Activated CD8-positive, alpha-beta T cell treated with anti-CD3 and anti-CD28 coated beads for 36 hours (primary cell): ENCODE data around the gene ATP6V1F. TPM values are rescaled to one million over a fixed set of nuclear protein-coding genes. Genes with fewer than 3 reads are reported as not detected.
A peak's percentile ranks its signal among the peaks of the same experiment; 100 is the strongest.

Experiments
- ATAC-seq: fragments of 200-7000 bp; cut with Tn5 transposase; one replicate; pipeline ENCODE4 v1.10.0; 2021; ENCODE audit warnings: mild to moderate bottlenecking, moderate library complexity
- CTCF ChIA-PET: fragments of 350-600 bp; sonication (Branson Sonifier 250); formaldehyde crosslinking; loops from one replicate; lab custom pipeline; 2021; ENCODE audit warnings: antibody characterized with exemption; lab: Charles Lee
- POLR2A ChIA-PET: fragments of 350-600 bp; sonication (Branson Sonifier 250); formaldehyde crosslinking; loops from one replicate; lab custom pipeline; 2021; ENCODE audit warnings: antibody characterized with exemption; lab: Charles Lee
- DNase-seq: peaks from one replicate; pipeline ENCODE4 v3.0.0-alpha.2; 2020
- H3K27ac Mint-ChIP-seq: one replicate; pipeline ENCODE4 v1.8.0; 2021; ENCODE audit warnings: mild to moderate bottlenecking, mixed read lengths
- H3K27me3 Mint-ChIP-seq: one replicate; pipeline ENCODE4 v1.8.0; 2021; ENCODE audit warnings: mixed read lengths
- H3K36me3 Mint-ChIP-seq: one replicate; pipeline ENCODE4 v1.8.0; 2021; ENCODE audit warnings: low read depth, mixed read lengths
- H3K4me1 Mint-ChIP-seq: one replicate; pipeline ENCODE4 v1.8.0; 2021; ENCODE audit warnings: low read depth, mixed read lengths
- H3K4me3 Mint-ChIP-seq: one replicate; pipeline ENCODE4 v1.8.0; 2021; ENCODE audit warnings: mild to moderate bottlenecking, moderate library complexity, mixed read lengths
- H3K9me3 Mint-ChIP-seq: one replicate; pipeline ENCODE4 v1.8.0; 2021; ENCODE audit warnings: mixed read lengths
- intact Hi-C: fragments of 100-400 bp; cut with micrococcal nuclease; formaldehyde crosslinking; loops from one replicate; pipeline ENCODE4 v1.10.0; 2022
- total RNA-seq, 2 experiments: library from RNA; stranded (reverse); gene quantifications; one replicate each; pipeline ENCODE4 v1.2.3, GENCODE V29; 2021
- TF ChIP-seq, protein P1 (sequence below): fragments of 200-600 bp; IDR thresholded peaks from one replicate; pipeline ENCODE4 v1.8.0; 2022; ENCODE audit warnings: antibody characterized with exemption, mild to moderate bottlenecking

ATP6V1F gene
- total RNA-seq, 2 experiments from 2014 or later = 109 to 113 TPM

DNA sequence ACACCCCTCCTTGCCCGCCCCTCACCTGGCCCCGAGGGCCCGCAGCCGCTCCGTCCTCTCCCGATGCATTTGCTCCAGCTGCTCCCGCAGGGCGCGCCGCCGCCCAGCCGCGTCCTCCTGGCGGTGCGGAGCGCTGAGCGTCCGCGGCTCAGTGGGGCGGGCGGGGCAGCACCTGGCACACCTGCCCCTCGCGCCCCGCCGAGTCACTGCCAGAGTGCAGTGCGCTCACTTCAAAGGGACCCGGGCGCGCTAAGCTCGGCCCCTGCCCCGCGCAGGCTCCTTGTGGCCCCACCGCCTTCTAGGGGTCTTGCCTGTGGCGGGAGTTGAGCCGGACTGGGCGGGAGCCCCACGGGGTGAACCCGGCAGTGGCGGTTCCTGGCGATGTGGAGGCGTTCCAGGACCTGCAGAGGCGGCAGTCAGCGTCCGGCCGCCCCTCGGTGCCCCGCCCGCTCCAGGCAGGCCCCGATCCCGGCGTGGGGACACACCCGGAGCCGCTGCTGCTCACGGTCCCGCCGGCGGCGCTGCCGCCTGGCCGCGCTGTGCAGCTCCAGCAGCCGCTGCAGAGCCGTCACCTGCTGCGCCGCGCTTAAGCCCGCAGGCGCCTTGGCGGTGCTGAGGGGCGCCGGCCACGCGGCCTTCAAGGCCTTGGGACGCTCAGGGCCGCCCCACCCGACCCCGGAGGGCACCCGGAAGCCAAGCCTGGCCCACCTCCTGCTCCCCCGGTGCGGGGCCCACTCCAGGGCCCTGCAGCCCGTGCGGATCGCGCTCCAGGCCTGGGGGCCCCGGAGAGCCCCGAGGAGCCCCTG lies 6.7 kb downstream of the ATP6V1F start:
- peaks cover 16% of the 10 kb centered on the region for H3K4me1 Mint-ChIP-seq
- POLR2A ChIA-PET = interaction anchor here (0.5 to 1.6 kb wide), 9 partner anchors 12 to 131 kb away, joined by 3 to 4 read pairs (median 3); no protein-coding TSS in a partner anchor
- peak overlapping the region; percentile 50 for H3K4me3 Mint-ChIP-seq
- no peak overlapping the region for H3K27ac Mint-ChIP-seq
- TF ChIP-seq, protein P1, sequence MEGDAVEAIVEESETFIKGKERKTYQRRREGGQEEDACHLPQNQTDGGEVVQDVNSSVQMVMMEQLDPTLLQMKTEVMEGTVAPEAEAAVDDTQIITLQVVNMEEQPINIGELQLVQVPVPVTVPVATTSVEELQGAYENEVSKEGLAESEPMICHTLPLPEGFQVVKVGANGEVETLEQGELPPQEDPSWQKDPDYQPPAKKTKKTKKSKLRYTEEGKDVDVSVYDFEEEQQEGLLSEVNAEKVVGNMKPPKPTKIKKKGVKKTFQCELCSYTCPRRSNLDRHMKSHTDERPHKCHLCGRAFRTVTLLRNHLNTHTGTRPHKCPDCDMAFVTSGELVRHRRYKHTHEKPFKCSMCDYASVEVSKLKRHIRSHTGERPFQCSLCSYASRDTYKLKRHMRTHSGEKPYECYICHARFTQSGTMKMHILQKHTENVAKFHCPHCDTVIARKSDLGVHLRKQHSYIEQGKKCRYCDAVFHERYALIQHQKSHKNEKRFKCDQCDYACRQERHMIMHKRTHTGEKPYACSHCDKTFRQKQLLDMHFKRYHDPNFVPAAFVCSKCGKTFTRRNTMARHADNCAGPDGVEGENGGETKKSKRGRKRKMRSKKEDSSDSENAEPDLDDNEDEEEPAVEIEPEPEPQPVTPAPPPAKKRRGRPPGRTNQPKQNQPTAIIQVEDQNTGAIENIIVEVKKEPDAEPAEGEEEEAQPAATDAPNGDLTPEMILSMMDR = no peak
- DNase-seq (peak; percentile 52), ATAC-seq (peak; percentile 85)
- intact Hi-C loops = no loop called here
- peaks cover 3% of the 10 kb centered on the region for H3K27me3 Mint-ChIP-seq
- peaks cover 8% of the 10 kb centered on the region for H3K36me3 Mint-ChIP-seq
- CTCF ChIA-PET = interaction anchor here (1.0 to 3.3 kb wide), 6 partner anchors 10 to 223 kb away, joined by 3 to 26 read pairs (median 3); no protein-coding TSS in a partner anchor
- no peaks in the 10 kb centered on the region for H3K9me3 Mint-ChIP-seq

DNA sequence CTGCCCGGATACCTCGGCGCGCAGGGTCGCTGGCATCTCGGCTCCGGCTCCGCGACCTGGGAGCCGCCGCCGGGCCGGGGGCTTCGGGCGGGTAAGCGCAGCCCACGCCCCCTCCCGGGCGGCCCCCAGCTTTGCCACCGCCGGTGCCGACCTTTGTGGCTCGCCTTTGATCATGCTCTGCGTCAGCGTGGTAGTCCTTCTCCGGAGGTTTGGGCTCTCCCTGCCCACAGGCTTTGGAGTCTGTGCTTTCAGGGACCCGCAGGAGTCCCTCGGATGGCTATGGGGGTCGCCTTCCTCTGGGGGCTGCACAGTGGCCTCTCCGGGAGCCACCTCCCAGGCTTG lies 7.3 kb downstream of the ATP6V1F start:
- ATAC-seq = peak; percentile 58
- Mint-ChIP-seq H3K27me3 (peaks cover 3% of the 10 kb centered on the region), H3K9me3 (no peaks in the 10 kb centered on the region), H3K36me3 (peaks cover 7% of the 10 kb centered on the region), H3K4me1 (peaks cover 12% of the 10 kb centered on the region), H3K27ac (no peak overlapping the region), H3K4me3 (peak overlapping the region; percentile 59)
- peak; percentile 46 for DNase-seq
- CTCF ChIA-PET = interaction anchor here (1.1 to 3.3 kb wide), 4 partner anchors 13 to 85 kb away, joined by 3 to 26 read pairs (median 12); no protein-coding TSS in a partner anchor
- TF ChIP-seq, protein P1 = no peak
- intact Hi-C loops = loop anchor here (10.0 kb wide), 1 partner anchor 255 kb away; no protein-coding TSS in a partner anchor
- POLR2A ChIA-PET = interaction anchor here (1.0 kb wide), 2 partner anchors 11 to 37 kb away, joined by 3 to 4 read pairs; no protein-coding TSS in a partner anchor

DNA sequence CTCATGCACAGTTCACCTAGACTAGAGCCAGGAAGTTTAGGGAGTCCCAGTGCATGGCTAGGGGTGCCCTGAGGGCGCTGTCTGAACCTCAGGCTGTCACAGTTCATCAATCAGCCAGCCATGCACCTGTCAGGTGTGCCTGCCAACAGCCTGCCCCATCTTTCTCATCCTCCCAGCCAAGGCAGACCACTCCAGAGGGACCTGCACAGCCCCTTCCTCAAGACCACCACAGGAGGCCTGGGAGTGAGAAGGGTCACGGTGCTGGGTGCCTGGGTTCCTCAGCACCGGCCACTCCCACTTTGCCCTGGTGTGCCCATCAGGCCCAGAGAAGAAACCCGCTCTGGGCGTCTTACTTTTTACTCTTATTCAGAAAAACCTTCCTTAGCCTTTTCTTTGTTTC lies 8.4 kb downstream of the ATP6V1F start:
- peaks cover 3% of the 10 kb centered on the region for H3K27me3 Mint-ChIP-seq
- no peak overlapping the region for H3K27ac Mint-ChIP-seq
- ChIA-PET CTCF (interaction anchor here (1.0 to 3.3 kb wide), 2 partner anchors 12 to 37 kb away, joined by 3 to 20 read pairs; no protein-coding TSS in a partner anchor), POLR2A (no interaction called here)
- no peaks in the 10 kb centered on the region for H3K9me3 Mint-ChIP-seq
- intact Hi-C loops = loop anchor here (10.0 kb wide), 1 partner anchor 256 kb away; no protein-coding TSS in a partner anchor
- peaks cover 6% of the 10 kb centered on the region for H3K4me1 Mint-ChIP-seq
- ATAC-seq (no peak), DNase-seq (no peak)
- peaks cover 2% of the 10 kb centered on the region for H3K36me3 Mint-ChIP-seq
- TF ChIP-seq, protein P1 = no peak
- peak overlapping the region; percentile 9 for H3K4me3 Mint-ChIP-seq

DNA sequence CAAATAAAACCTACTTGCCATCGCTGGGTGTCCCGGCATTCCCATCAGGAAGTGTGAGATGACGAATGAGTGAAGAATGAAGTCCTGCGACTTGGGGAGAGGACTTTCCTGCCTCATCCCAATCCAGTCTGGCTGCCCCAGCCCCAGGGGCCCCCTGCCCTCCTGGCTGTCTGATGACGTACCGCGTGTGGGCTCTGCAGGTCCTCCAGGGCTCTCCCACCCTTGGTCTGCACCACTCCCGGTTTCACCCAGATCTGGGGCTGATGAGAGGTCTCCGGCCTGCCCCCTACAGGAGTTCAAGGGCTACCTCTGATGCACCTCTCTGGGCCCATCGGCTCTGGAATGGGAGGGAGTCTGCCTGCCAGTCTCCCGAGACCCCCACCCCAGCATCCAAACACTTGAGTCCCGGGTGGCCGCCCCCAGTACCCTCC lies 9.8 kb downstream of the ATP6V1F start:
- CTCF ChIA-PET = interaction anchor here (1.0 to 3.5 kb wide), 4 partner anchors 8 to 10 kb away, joined by 3 to 20 read pairs (median 12); partner anchors contain the start of gene ATP6V1F
- peaks cover 6% of the 10 kb centered on the region for H3K4me1 Mint-ChIP-seq

More for the DNA sequence above, 9.8 kb downstream of the ATP6V1F start:
- Mint-ChIP-seq H3K36me3 (peaks cover 2% of the 10 kb centered on the region), H3K4me3 (no peak overlapping the region), H3K27me3 (peaks cover 3% of the 10 kb centered on the region), H3K27ac (no peak overlapping the region), H3K9me3 (no peaks in the 10 kb centered on the region)
- ATAC-seq = no peak
- peak; percentile 20 for DNase-seq
- POLR2A ChIA-PET = interaction anchor here (0.8 kb wide), 1 partner anchor 110 kb away, joined by 3 read pairs; no protein-coding TSS in a partner anchor
- intact Hi-C loops = loop anchor here (10.0 kb wide), 1 partner anchor 258 kb away; no protein-coding TSS in a partner anchor
- TF ChIP-seq, protein P1 = no peak
